Liver (tissue), 9 donors: ENCODE data around the gene N4BP2. TPM values are rescaled to one million over a fixed set of nuclear protein-coding genes. Genes with fewer than 3 reads are reported as not detected.

Experiments used
- DNase-seq: peaks from one replicate; pipeline ENCODE4 v3.0.0-alpha.2; 2017; ENCODE audit warnings: low spot score
- H3K27ac ChIP-seq, 2 donors: one replicate each; pipeline ENCODE4 v1.7.0; 2013; ENCODE audit warnings: inconsistent platforms in 2 of 2, low read length in 2 of 2, control low read depth in 1 of 2, low read depth in 1 of 2, mild to moderate bottlenecking in 1 of 2
- H3K27me3 ChIP-seq, 4 donors: one replicate each; pipeline versions ENCODE4 v1.6.1 to v1.7.0; 2013; ENCODE audit warnings: low read length in 3 of 4, inconsistent platforms in 1 of 4, mild to moderate bottlenecking in 1 of 4, moderate library complexity in 1 of 4; ENCODE audit not compliant: control insufficient read depth in 4 of 4, insufficient read depth in 4 of 4
- H3K36me3 ChIP-seq, 4 donors: one replicate each; pipeline versions ENCODE4 v1.6.1 to v1.7.0; 2013; ENCODE audit warnings: low read length in 3 of 4, mild to moderate bottlenecking in 3 of 4, low read depth in 1 of 4, moderate library complexity in 1 of 4; ENCODE audit not compliant: control insufficient read depth in 4 of 4, insufficient read depth in 3 of 4
- H3K4me1 ChIP-seq, 4 donors: one replicate each; pipeline versions ENCODE4 v1.6.1 to v1.7.0; 2013; ENCODE audit warnings: low read length in 3 of 4, mild to moderate bottlenecking in 3 of 4, moderate library complexity in 1 of 4; ENCODE audit not compliant: control insufficient read depth in 4 of 4, insufficient read depth in 4 of 4
- H3K4me3 ChIP-seq, 3 donors: one replicate each; pipeline versions ENCODE4 v1.6.1 to v1.7.0; 2013; ENCODE audit warnings: low read length in 3 of 3, control low read depth in 1 of 3, low read depth in 1 of 3, mild to moderate bottlenecking in 1 of 3
- H3K9ac ChIP-seq, 2 donors: one replicate each; pipeline ENCODE4 v1.7.0; 2013; ENCODE audit warnings: low read length in 2 of 2, mild to moderate bottlenecking in 2 of 2, moderate library complexity in 2 of 2, control low read depth in 1 of 2, low read depth in 1 of 2
- H3K9me3 ChIP-seq, 4 donors: one replicate each; pipeline versions ENCODE4 v1.6.1 to v1.7.0; 2013; ENCODE audit warnings: low read length in 3 of 4; ENCODE audit not compliant: control insufficient read depth in 4 of 4
- ATF3 ChIP-seq: IDR thresholded peaks from 2 replicates; pipeline ENCODE4 v1.6.1; 2016; ENCODE audit warnings: antibody characterized with exemption
- CTCF ChIP-seq: fragments of 150-350 bp; IDR thresholded peaks from 2 replicates; pipeline ENCODE4 v1.5.1; 2017; ENCODE audit warnings: improper control_type of control experiment, low read depth, low read length; ENCODE audit not compliant: missing input control
- EGR1 ChIP-seq, 2 donors: IDR thresholded peaks; 2 replicates each; pipeline ENCODE4 v1.6.1; 2016 to 2018; ENCODE audit warnings: antibody characterized with exemption in 2 of 2, low read depth in 2 of 2
- FOXA1 ChIP-seq: IDR thresholded peaks from 2 replicates; pipeline ENCODE4 v1.6.1; 2016; ENCODE audit warnings: antibody characterized with exemption
- FOXA2 ChIP-seq: IDR thresholded peaks from 2 replicates; pipeline ENCODE4 v1.6.1; 2016; ENCODE audit warnings: antibody characterized with exemption
- GABPA ChIP-seq, 2 donors: IDR thresholded peaks in 1 of 2; conservative IDR thresholded peaks in 1 of 2; 2 replicates each; pipeline ENCODE4 v1.6.1; 2016; ENCODE audit warnings: antibody characterized with exemption in 2 of 2, mild to moderate bottlenecking in 1 of 2, moderate library complexity in 1 of 2
- HNF4A ChIP-seq, 2 donors: conservative IDR thresholded peaks; 2 replicates each; pipeline ENCODE4 v1.6.1; 2016; ENCODE audit warnings: antibody characterized with exemption in 2 of 2, mild to moderate bottlenecking in 2 of 2
- HNF4G ChIP-seq: IDR thresholded peaks from 2 replicates; pipeline ENCODE4 v1.6.1; 2016; ENCODE audit warnings: antibody characterized with exemption
- JUND ChIP-seq, 2 donors: IDR thresholded peaks; 2 replicates each; pipeline ENCODE4 v1.6.1; 2016; ENCODE audit warnings: antibody characterized with exemption in 2 of 2
- MAX ChIP-seq: IDR thresholded peaks from 2 replicates; pipeline ENCODE4 v1.6.1; 2016; ENCODE audit warnings: antibody characterized with exemption
- NR2F2 ChIP-seq: IDR thresholded peaks from 2 replicates; pipeline ENCODE4 v1.6.1; 2016; ENCODE audit warnings: antibody characterized with exemption
- RAD21 ChIP-seq, 2 donors: IDR thresholded peaks; 2 replicates each; pipeline ENCODE4 v1.6.1; 2016; ENCODE audit warnings: antibody characterized with exemption in 2 of 2, mild to moderate bottlenecking in 2 of 2
- REST ChIP-seq: IDR thresholded peaks from 2 replicates; pipeline ENCODE4 v1.6.1; 2016; ENCODE audit warnings: antibody characterized with exemption, mild to moderate bottlenecking
- RXRA ChIP-seq, 2 donors: IDR thresholded peaks; 2 replicates each; pipeline ENCODE4 v1.6.1; 2017 to 2018; ENCODE audit warnings: antibody characterized with exemption in 2 of 2, mild to moderate bottlenecking in 1 of 2
- SP1 ChIP-seq: IDR thresholded peaks from 2 replicates; pipeline ENCODE4 v1.6.1; 2018; ENCODE audit warnings: antibody characterized with exemption, mild to moderate bottlenecking
- TAF1 ChIP-seq: conservative IDR thresholded peaks from 2 replicates; pipeline ENCODE4 v1.6.1; 2016; ENCODE audit warnings: antibody characterized with exemption, mild to moderate bottlenecking
- YY1 ChIP-seq: IDR thresholded peaks from 2 replicates; pipeline ENCODE4 v1.6.1; 2016; ENCODE audit warnings: antibody characterized with exemption, mild to moderate bottlenecking
- ZBTB33 ChIP-seq: IDR thresholded peaks from 2 replicates; pipeline ENCODE4 v1.6.1; 2016; ENCODE audit warnings: antibody characterized with exemption
- WGBS: extraction: QIAGEN DNeasy Blood & Tissue Kit; methylation state at CpG from one replicate; pipeline ENCODE4 v1.1.7; 2013; 5-methylcytosine and 5-hydroxymethylcytosine counted together
- polyA plus RNA-seq, 2 donors: library from polyadenylated mRNA; stranded (reverse) in 1 of 2; unstranded in 1 of 2; fragments of 200-250 nt in 1 of 2; fragments of >200 nt in 1 of 2; fragmentation: Nextera tagmentation in 1 of 2; extraction: Ambion mirVana in 1 of 2; gene quantifications; one replicate each; pipeline versions ENCODE4 v1.2.1 to v1.2.3, GENCODE V29; 2013 to 2015
- total RNA-seq, 2 donors: library from RNA; depleted of rRNA; stranded (reverse); fragments of >200 nt; gene quantifications; one replicate each; pipeline ENCODE4 v1.2.3, GENCODE V29; 2014
- donor health status: healthy.
- donor health status: healthy.
- donor health status: healthy.
- donor health status: healthy.
- donor health status: healthy.

N4BP2 gene
- total and polyA plus RNA-seq, 4 donors, result 2.3 to 19.9 (median 11.0) TPM

GRCh38 chr4:40190465-40190864, 133.8 kb downstream of the N4BP2 start:
- no peaks in the 10 kb centered on the region for H3K9me3 ChIP-seq
- 73% methylated on average over 5 of the region's 5 CpGs for WGBS
- H3K9ac ChIP-seq, result no peak overlapping the region
- TF ChIP-seq JUND (IDR thresholded peaks at IDR 0.05) (no peak), SP1 (no peak), HNF4A (conservative IDR thresholded peaks at IDR 0.05) (no peak), FOXA1 (no peak), ZBTB33 (no peak), HNF4G (no peak), MAX (no peak), FOXA2 (no peak), TAF1 (no peak), EGR1 (IDR thresholded peaks at IDR 0.05; ENCODE audit: low read depth in 2 of 2) (no peak), NR2F2 (no peak), CTCF (no peak)
- H3K36me3 ChIP-seq, result no peaks in the 10 kb centered on the region
- H3K27ac ChIP-seq, result no peak overlapping the region
- peaks cover 0 to 15% (median 6%) of the 10 kb centered on the region in 4 donors for H3K4me1 ChIP-seq
- H3K4me3 ChIP-seq, result no peak overlapping the region
- H3K27me3 ChIP-seq, result no peaks in the 10 kb centered on the region
- no peak for DNase-seq

- no peak overlapping the region for H3K9ac ChIP-seq
- TF ChIP-seq GABPA (IDR thresholded peaks at IDR 0.05 in 1 of 2, conservative IDR thresholded peaks at IDR 0.05 in 1 of 2) (no peak), ATF3 (no peak), RXRA (IDR thresholded peaks at IDR 0.05) (peak; percentile 12 to 29), JUND (IDR thresholded peaks at IDR 0.05) (no peak), HNF4G (no peak), FOXA2 (peak; percentile 40), EGR1 (IDR thresholded peaks at IDR 0.05; ENCODE audit: low read depth in 2 of 2) (no peak), ZBTB33 (no peak), YY1 (peak; percentile 86), HNF4A (conservative IDR thresholded peaks at IDR 0.05) (peak; percentile 58 to 64), SP1 (peak; percentile 58), TAF1 (no peak), RAD21 (IDR thresholded peaks at IDR 0.05) (no peak), REST (no peak)
- H3K4me1 ChIP-seq, result peaks cover 0 to 15% (median 6%) of the 10 kb centered on the region in 4 donors
- H3K4me3 ChIP-seq, result peak overlapping the region in 2 of 3 donors; percentile 36 to 45
- peak overlapping the region; percentile 15 to 17 for H3K27ac ChIP-seq
- H3K9me3 ChIP-seq, result no peaks in the 10 kb centered on the region
- no peak for DNase-seq
- no peaks in the 10 kb centered on the region for H3K27me3 ChIP-seq
- H3K36me3 ChIP-seq, result no peaks in the 10 kb centered on the region
- WGBS, result 30% methylated on average over 14 of the region's 14 CpGs
Observed at GRCh38 chr4:40190880-40191815, 134.5 kb downstream of the N4BP2 start.
